ENCODE data around the gene MED25. TPM values are rescaled to one million over a fixed set of nuclear protein-coding genes. Genes with fewer than 3 reads are reported as not detected.

The MED25 gene
- total RNA-seq, 1 experiment from 2014 or later = 81.2 TPM

- CTCF ChIA-PET = no interaction called here
- no peak overlapping the region for H3K4me3 Mint-ChIP-seq
- no peak for ATAC-seq
- no peak for DNase-seq (ENCODE audit: low spot score)
- H3K27me3 Mint-ChIP-seq (ENCODE audit: low read depth) = no peaks in the 10 kb centered on the region
- POLR2A ChIA-PET = no interaction called here
- peak overlapping the region; percentile 38; the same call in 1 of the 2 replicates for H3K27ac Mint-ChIP-seq
- H3K4me1 Mint-ChIP-seq = no peaks in the 10 kb centered on the region
- peaks cover 33% of the 10 kb centered on the region for H3K36me3 Mint-ChIP-seq
- TF ChIP-seq FOXJ3 (CRISPR knock-in tag; IDR thresholded peaks at IDR 0.05; ENCODE audit: borderline replicate concordance) = no peak
- no peak for TF ChIP-seq ZNF121 (CRISPR knock-in tag; IDR thresholded peaks at IDR 0.05)
- no peak for TF ChIP-seq TEAD4 (CRISPR knock-in tag; IDR thresholded peaks at IDR 0.05)
- no peak for TF ChIP-seq ZNF232 (CRISPR knock-in tag; IDR thresholded peaks at IDR 0.05)
- no peak for TF ChIP-seq NFYB (CRISPR knock-in tag; conservative IDR thresholded peaks at IDR 0.05; ENCODE audit: low read depth)
- no peak for TF ChIP-seq RELA (CRISPR knock-in tag; IDR thresholded peaks at IDR 0.05; ENCODE audit: borderline replicate concordance)
- no peak for TF ChIP-seq ATF3 (CRISPR knock-in tag; conservative IDR thresholded peaks at IDR 0.05)
- TF ChIP-seq ZNF263 (CRISPR knock-in tag; IDR thresholded peaks at IDR 0.05; ENCODE audit: low read depth) = no peak
- TF ChIP-seq SOX15 (CRISPR knock-in tag; IDR thresholded peaks at IDR 0.05) = no peak
- no peak for TF ChIP-seq EMX1 (CRISPR knock-in tag; IDR thresholded peaks at IDR 0.05)
- TF ChIP-seq, protein P1, sequence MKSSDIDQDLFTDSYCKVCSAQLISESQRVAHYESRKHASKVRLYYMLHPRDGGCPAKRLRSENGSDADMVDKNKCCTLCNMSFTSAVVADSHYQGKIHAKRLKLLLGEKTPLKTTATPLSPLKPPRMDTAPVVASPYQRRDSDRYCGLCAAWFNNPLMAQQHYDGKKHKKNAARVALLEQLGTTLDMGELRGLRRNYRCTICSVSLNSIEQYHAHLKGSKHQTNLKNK (CRISPR knock-in tag; IDR thresholded peaks at IDR 0.05) = no peak
- TF ChIP-seq OVOL2 (CRISPR knock-in tag; IDR thresholded peaks at IDR 0.05; ENCODE audit: borderline replicate concordance) = no peak
- TF ChIP-seq ZNF416 (CRISPR knock-in tag; IDR thresholded peaks at IDR 0.05) = no peak
- TF ChIP-seq SMAD3 (CRISPR knock-in tag; IDR thresholded peaks at IDR 0.05; ENCODE audit: borderline replicate concordance) = no peak
- no peak for TF ChIP-seq ATF6 (CRISPR knock-in tag; IDR thresholded peaks at IDR 0.05)
- TF ChIP-seq ATF2 (CRISPR knock-in tag; IDR thresholded peaks at IDR 0.05; ENCODE audit: borderline replicate concordance, low read depth) = no peak
- no peak for TF ChIP-seq ARID4B (CRISPR knock-in tag; IDR thresholded peaks at IDR 0.05; ENCODE audit: borderline replicate concordance)
- no peak for TF ChIP-seq FOXP1 (CRISPR knock-in tag; IDR thresholded peaks at IDR 0.05; ENCODE audit: borderline replicate concordance)
- TF ChIP-seq NR2C2 (CRISPR knock-in tag; IDR thresholded peaks at IDR 0.05) = no peak
- no peaks in the 10 kb centered on the region for H3K9me3 Mint-ChIP-seq
Measured at GRCh38 chr19:49840321-49840720, 22.2 kb downstream of the MED25 start.

All from WTC11 (cell line).